Fibroblast of pulmonary artery (primary cell): ENCODE data around the gene DHRSX.

ENCODE experiments used
- DNase-seq: peaks from one replicate; pipeline ENCODE4 v3.0.0-alpha.2; 2010; ENCODE audit warnings: low read depth
- H3K4me3 ChIP-seq: replicated peaks from 2 replicates; pipeline ENCODE4 v1.5.1; 2011; ENCODE audit warnings: low read depth, mild to moderate bottlenecking, control low read depth, low read length, moderate library complexity
- TF ChIP-seq, protein P1 (sequence below): IDR thresholded peaks from 2 replicates; pipeline ENCODE4 v1.5.1; 2011; ENCODE audit warnings: mild to moderate bottlenecking, control low read depth, low read length, inconsistent platforms; ENCODE audit errors: missing control alignments

The DHRSX gene

DNA sequence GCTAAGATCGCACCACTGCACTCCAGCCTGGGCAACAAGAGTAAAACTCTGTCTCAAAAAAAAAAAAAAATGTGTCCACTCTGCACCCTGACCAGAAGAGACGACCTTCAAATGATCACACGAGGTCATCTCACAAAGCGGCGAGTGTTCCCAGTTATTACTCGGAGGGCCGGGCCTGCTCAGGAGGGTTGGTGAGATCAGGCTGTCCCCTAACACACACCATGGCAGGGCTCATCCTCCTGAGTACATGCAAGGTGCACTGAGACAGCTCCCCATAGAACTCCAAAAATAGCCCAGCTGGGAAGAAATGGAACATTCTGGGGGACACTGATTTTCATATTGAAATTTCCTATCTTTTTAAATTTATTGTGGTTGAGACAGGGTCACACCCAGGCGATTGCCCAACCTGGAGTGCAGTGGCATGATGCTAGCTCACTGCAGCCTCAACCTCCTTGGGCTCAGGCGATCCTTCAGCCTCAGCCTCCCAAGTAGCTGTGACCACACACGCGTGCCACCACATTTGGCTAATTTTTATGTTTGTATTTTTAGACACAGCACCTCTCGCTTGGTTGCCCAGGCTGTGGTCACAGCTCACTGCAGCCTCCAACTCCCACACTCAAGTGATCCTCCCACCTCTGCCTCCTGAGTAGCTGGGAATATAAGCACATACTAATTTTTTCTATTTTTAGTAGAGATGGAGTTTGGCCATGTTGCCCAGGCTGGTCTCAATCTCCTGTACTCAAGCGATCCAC is 51.5 kb downstream of the DHRSX start:
- TF ChIP-seq, protein P1, sequence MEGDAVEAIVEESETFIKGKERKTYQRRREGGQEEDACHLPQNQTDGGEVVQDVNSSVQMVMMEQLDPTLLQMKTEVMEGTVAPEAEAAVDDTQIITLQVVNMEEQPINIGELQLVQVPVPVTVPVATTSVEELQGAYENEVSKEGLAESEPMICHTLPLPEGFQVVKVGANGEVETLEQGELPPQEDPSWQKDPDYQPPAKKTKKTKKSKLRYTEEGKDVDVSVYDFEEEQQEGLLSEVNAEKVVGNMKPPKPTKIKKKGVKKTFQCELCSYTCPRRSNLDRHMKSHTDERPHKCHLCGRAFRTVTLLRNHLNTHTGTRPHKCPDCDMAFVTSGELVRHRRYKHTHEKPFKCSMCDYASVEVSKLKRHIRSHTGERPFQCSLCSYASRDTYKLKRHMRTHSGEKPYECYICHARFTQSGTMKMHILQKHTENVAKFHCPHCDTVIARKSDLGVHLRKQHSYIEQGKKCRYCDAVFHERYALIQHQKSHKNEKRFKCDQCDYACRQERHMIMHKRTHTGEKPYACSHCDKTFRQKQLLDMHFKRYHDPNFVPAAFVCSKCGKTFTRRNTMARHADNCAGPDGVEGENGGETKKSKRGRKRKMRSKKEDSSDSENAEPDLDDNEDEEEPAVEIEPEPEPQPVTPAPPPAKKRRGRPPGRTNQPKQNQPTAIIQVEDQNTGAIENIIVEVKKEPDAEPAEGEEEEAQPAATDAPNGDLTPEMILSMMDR, result no peak
- H3K4me3 ChIP-seq, result no peak overlapping the region
- DNase-seq, result no peak

DNA sequence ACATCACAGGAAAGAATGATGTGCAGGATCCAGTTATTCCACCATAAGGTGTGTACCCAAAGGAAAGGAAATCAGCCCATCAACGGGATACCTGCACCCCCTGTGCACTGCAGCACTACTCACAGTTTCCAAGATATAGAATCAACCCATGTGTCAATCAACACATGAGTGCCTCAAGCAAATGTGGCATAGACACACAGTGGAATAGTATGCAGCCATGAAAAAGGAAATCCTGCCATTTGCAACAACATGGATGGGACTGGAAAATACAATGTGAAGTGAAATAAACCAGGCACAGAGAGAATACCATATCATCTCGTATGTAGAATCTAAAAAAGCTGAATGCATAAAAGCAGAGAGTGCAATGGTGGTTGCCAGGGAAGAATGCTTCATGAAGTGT is 53.3 kb downstream of the DHRSX start:
- DNase-seq, result no peak
- H3K4me3 ChIP-seq, result no peak overlapping the region
- TF ChIP-seq, protein P1, result no peak

DNA sequence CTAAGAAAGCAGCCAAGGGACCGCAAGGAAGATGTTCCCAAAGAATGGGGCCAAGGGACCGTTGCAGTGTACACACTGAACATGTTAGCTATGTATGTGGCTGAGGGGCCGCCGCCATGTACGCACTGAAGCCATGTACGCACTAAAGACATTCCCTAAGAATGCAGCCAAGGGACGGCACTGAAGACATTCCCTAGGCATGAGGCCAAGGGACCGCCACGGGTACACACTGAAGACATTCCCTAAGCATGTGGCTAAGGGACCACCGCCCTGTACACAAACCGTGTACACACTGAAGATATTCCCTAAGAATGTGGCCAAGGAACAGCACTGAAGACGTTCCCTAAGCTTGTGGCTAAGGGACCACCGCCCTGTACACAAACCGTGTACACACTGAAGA is 54.0 kb downstream of the DHRSX start:
- no peak for DNase-seq
- H3K4me3 ChIP-seq, result no peak overlapping the region
- TF ChIP-seq, protein P1, result no peak

DNA sequence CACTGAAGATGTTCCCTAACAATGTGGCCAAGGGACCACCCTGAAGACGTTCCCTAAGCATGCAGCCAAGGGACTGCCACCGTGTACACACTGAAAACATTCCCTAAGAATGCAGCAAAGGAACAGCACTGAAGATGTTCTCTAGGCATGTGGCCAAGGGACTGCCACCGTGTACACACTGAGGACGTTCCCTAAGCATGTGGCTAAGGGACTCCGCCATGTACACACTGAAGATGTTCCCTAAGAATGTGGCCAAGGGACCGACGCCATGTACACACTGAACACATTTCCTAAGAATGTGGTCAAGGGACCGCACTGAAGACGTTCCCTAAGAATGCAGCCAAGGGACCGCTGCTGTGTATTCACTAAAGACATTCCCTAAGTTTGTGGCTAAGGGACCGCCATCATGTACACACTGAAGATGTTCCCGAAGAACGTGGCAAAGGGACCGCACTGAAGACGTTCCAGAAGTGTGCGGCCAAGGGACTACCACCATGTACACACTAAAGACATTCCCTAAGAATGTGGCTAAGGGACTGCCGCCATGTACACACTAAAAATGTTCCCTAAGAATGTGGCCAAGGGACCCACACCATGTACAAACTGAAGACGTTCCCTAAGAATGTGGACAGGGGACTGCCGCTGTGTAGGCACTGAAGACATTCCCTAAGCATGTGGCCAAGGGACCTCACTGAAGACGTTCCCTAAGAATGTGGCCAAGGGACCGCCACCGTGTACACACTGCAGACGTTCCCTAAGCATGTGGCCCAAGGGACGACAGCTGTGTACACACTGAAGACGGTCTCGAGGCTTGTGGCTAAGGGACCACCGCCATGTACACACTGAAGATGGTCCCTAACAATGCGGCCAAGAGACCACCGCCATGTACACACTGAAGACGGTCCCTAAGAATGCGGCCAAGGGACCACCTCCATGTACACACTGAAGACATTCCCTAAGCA is 54.8 kb downstream of the DHRSX start:
- no peak for DNase-seq
- TF ChIP-seq, protein P1, result no peak
- H3K4me3 ChIP-seq, result no peak overlapping the region

DNA sequence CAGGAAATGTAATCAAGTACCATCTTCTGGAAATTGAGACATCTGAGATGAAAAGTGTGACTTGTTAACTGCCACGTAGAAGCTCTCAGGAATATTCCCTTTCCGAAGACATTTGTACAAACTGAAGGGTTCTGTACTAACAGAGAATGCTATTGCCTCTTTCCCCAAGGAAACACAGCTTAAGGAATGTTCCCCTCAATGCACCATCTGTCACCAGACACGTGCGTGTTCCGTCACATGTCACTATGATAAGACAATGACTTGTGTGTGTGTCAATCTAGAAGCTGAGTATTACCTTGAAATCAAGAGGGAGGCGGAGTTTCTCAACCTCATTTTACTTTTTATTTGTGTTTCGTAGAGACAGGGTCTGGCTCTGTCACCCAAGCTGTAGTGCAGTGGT is 58.1 kb downstream of the DHRSX start:
- H3K4me3 ChIP-seq, result no peak overlapping the region
- no peak for DNase-seq
- TF ChIP-seq, protein P1, result no peak

DNA sequence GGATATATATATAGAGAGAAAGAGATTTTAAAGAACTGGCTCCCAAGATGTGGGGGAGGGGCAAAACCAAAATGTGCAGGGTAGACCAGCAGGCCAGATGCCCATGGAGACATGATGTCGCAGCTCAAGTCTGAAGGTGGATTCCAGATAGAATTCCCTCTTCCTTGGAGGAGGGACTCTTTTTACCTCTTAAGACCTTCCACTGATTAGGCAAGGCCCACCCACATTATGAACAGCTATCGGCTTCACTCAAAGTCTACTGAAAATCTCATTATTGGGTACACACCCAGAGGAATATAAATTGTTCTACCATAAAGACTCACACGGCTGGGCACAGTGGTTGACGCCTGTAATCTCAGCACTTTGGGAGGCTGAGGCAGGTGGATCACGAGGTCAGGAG is 59.3 kb downstream of the DHRSX start:
- TF ChIP-seq, protein P1, result no peak
- DNase-seq, result no peak
- H3K4me3 ChIP-seq, result no peak overlapping the region
